ENCODE results near the gene OOSP3.
"Not testable (repeated sequence)": the region's sequence is repeated elsewhere in the genome, so short reads cannot be mapped to it uniquely, and the experiment has no call there.

The OOSP3 gene

DNA sequence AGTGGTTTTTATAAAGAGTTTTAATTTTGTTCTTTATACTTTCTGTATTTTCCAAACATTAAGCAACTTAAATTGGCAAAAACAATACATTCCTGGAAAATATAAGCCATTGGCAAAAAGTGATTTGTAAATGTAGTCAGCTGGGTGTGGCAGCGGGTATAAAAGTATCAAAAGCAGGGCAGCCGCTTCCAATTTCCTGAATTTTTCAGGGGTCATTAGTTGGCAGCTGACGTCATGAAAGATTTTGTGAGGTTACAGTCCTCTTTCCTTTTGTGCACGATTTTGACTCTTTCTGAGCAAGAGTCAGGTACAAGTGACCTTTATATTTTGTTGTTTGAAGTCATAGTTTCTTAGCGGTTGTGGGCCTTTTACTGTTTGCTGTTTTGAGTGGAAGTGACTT lies at the start of gene OOSP3:
OOSP3 (plus strand) TSS at position 208 of the 400 bp plus-strand sequence; CDS start at position 235, 27 bp downstream.
- no peak for DNase-seq

GRCh38 chr11:59829358-59829757 lies 49.2 kb upstream of the OOSP3 start:
- no peak for DNase-seq

DNA sequence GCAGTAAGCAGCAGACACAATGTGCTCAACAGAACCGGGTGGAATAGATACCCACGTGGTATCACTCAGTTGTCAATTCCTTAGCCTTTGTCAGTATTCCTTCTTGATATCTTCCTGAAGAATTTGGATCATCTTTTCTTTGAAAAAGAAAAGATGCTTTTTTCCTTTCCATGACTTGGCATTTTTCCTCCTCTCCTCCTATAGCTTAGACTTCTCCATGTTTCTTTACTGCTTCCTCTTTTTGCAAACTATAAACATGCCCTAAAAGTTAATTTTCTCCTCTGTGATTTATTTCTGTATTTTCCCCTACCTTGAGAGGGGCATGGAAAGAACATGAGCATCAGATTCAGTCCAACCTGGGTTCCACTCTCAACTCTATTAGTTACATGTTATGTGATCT lies 45.0 kb upstream of the OOSP3 start:
- DNase-seq: no peak

- no peak for DNase-seq
Observed at GRCh38 chr11:59839615-59840014, 39.0 kb upstream of the OOSP3 start.

DNA sequence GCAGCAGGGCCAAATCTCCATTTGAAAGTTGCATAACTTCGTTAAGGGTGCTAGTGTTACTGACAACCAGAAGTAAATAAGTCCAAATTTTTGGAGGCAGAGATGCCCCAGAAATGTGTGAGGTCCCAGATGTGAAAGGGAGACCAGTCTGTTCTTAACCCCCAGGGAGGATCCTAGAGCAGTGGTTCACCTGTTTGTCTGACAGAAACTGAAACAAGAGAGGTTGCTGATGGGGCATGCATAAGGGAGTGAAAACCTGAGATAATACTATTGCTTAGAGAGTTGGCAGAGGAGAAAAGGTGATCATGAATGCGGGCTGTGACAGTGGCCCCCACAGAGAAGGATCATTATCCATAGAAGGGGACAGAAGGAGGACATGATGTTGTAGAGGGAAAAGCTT lies 37.1 kb upstream of the OOSP3 start:
- DNase-seq: no peak

DNA sequence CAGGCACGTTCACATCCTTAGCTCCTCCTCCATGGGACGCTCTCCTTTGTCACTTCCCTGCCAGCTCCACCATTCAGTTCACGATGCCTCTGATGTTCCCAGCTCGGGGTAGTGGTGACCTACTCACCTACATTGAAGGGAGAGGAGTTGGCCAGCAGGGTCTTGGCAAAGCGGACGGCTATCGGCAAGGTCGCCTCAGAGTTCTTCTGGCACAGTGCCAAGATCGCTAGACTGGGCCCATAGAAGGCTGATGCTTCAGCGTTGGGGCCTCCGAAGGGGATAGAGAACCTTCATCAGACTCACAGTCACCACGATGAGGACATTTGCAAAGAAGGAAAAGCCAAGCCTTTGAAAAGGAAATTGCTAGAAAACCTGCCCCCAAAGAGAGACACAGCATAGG lies 36.3 kb upstream of the OOSP3 start:
- no peak for DNase-seq

DNA sequence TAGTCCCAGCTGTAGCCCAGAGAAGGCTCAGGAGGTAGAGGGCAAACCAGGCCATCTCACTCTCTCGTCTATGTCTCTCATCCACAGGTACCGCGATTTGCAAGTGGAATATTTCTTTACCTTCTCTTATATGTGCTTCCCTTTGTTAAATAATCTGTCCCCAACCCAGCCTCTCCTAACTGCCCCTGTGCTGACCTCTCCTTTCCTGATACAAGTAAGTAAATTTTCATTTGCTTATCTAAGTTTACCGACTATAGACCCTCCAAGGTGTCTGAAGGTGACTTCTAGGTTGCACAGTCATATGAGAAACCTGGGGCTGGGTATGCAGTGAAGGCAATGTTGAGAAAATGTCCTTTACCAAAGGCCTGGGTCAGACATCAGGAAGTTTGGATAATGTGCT lies 33.2 kb upstream of the OOSP3 start, which contains the start of gene CBLIF:
CBLIF (minus strand) TSS at position 101 of the 400 bp plus-strand sequence; CDS start at position 55, 46 bp downstream.
- no peak for DNase-seq

DNA sequence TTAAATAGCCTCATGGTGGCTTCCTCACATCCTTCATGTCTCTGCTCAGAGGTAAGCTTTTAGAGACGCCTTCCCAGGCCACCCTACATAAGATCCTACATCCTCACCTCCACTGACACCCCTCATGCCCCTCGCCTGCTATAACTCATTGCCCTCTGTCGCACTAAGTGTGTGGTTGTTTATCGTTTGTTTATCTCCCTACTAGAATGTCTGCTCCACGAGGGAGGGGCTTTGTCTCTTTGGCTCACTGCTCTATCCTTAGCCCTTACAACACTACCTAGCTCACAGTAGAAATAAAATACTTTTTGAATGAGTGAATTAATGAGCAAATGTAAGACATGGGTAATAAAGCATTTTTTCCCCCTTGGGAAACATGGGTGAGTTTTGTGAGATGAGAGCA lies 32.0 kb upstream of the OOSP3 start:
- DNase-seq: no peak

DNA sequence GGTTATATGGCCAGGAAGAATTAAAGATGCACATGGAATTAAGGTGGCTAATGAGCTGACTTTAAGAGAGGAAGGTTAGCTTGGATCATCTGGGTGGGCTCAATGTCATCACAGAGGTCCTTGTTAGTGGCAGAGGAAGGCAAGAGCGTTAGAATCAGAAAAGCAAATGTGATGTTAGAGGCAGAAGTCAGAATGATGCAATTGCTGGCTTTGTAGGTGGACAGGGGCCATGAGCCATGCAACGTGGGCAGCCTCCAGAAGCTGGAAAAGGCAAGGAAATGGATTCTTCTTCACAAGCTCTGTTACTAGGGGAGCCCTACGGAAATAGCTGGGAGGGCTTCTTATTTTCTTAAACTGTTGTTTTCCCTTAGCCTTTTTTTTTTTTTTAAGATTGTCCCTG lies 31.0 kb upstream of the OOSP3 start:
- no peak for DNase-seq

GRCh38 chr11:59848439-59848838 lies 30.1 kb upstream of the OOSP3 start:
- not testable (repeated sequence) for DNase-seq

DNA sequence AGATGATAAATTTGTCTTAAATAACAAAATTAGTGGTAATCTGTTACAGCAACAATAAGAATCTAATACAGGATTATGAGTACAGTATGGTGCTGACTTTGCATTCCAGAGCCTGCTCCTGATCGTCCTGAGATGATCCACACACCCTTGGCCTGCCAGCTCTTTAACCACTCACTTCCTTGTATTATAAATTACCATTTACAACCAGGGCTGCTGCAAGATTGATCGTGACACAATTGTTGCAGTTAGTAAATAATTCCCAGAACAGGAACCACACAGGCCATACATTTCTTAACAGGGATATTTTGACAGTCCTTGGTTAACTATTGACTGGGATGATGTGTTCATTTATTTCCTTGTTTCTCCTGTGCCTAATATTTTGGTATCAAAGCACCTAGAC lies 29.5 kb upstream of the OOSP3 start:
- DNase-seq: no peak

- not testable (repeated sequence) for DNase-seq
Observed at GRCh38 chr11:59849551-59849950, 29.0 kb upstream of the OOSP3 start.

- DNase-seq: not testable (repeated sequence)
Observed at GRCh38 chr11:59851416-59851815, 27.2 kb upstream of the OOSP3 start.

- DNase-seq: no peak
Observed at GRCh38 chr11:59854871-59855270, 23.7 kb upstream of the OOSP3 start.

GRCh38 chr11:59857439-59858434 lies 20.8 kb upstream of the OOSP3 start:
- no peak for DNase-seq

DNA sequence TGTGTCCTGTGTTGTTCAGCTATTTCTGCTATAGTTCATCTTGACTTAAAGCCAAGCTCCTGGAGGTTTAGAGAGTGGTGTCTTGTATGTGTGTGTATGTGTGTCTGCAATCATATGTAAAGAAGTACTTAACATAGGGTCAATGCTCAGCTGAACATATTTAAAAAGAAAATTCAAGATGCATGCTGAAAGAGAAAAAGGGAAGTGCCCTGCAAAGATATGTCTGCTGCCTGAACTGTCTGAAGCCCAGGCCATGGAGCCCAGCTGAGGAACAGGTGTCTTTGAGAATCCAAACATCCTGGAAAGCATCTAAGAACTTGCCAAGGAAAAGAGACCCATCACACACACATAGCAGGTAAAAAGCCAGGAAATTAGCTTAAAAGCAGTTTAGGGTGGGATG lies 18.9 kb upstream of the OOSP3 start:
- DNase-seq: no peak

DNA sequence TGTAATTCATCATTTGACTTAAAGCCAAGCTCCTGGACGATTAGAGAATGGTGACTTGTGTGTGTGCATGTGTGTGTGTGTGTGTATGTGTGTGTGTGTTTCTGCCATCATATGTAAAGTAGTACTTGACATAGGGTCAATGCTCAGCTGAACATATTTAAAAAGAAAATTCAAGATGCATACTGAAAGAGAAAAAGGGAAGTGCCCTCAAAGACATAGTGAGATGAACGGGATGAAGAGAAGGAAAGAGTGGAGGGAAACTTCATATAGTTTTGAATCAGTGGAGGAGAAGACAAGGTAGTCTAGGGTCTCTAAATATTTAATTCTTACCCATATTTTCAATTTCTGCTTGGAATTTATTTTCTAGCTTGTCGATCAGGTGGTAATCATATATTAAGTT lies 16.3 kb upstream of the OOSP3 start:
- DNase-seq: no peak

- no peak for DNase-seq
Observed at GRCh38 chr11:59865031-59865430, 13.6 kb upstream of the OOSP3 start.

GRCh38 chr11:59866397-59866796 lies 12.2 kb upstream of the OOSP3 start, which contains the start of gene TCN1:
TCN1 (minus strand) TSS chr11:59866487; CDS start chr11:59866470, 17 bp downstream.
- no peak for DNase-seq

DNA sequence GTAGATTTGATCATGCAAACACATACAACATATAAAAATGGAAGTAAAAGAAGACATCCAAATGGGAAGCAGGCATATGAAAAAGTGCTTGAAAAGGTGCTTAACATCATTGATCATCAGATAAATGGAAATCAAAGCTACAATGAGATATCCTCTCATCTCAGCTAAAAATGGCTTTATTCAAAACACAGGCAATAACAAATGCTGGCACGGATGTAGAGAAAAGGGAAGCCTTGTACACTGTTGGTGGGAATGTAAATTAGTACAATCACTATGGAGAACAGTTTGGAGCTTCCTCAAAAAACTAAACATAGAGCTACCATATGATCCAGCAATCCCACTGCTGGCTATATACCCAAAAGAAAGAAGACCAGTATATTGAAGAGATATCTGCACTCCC lies 11.7 kb upstream of the OOSP3 start:
- DNase-seq: no peak

- DNase-seq: no peak
Observed at GRCh38 chr11:59867946-59868345, 10.6 kb upstream of the OOSP3 start.

- DNase-seq: no peak
Observed at GRCh38 chr11:59872076-59872475, 6.5 kb upstream of the OOSP3 start.
